GM12878 (cell line): ENCODE measurements around the gene AKAP7. TPM values are rescaled to one million over a fixed set of nuclear protein-coding genes. Genes with fewer than 3 reads are reported as not detected.

ENCODE experiments used
- ATAC-seq: fragments of 200-7000 bp; cut with Tn5 transposase; 3 replicates; pipeline ENCODE4 v1.9.1; 2020; ENCODE audit warnings: mild to moderate bottlenecking, moderate library complexity
- BruUV-seq: library from RNA; stranded (reverse); fragments of 400-500 nt; replicated peaks from 2 replicates; lab custom pipeline; 2021; lab: Mats Ljungman, UMichigan
- CTCF ChIA-PET: fragments of 300-600 bp; sonication (Branson Sonifier 250); formaldehyde crosslinking; extraction: SDS; loops from one replicate; lab custom pipeline; 2021; ENCODE audit warnings: inconsistent platforms; lab: Yijun Ruan, JAX
- POLR2A ChIA-PET: fragments of 350-600 bp; formaldehyde crosslinking; extraction: SDS; loops from one replicate; lab custom pipeline; 2021; ENCODE audit warnings: inconsistent platforms; lab: Charles Lee
- RAD21 ChIA-PET: fragments of 300-600 bp; sonication (Branson Sonifier 250); formaldehyde crosslinking; loops from one replicate; lab custom pipeline; 2023; ENCODE audit warnings: antibody characterized with exemption; ENCODE audit not compliant: unreplicated experiment; lab: Charles Lee
- SMC1A ChIA-PET: fragments of 300-600 bp; sonication (Branson Sonifier 250); formaldehyde crosslinking; loops from one replicate; lab custom pipeline; 2023; ENCODE audit not compliant: unreplicated experiment, uncharacterized antibody; lab: Charles Lee
- DNase-seq: peaks from one replicate; pipeline ENCODE4 v3.0.0-alpha.2; 2011; ENCODE audit warnings: low read depth, low spot score
- FAIRE-seq: peaks from 3 replicates; lab custom pipeline; 2011; peaks lifted over from hg19 to GRCh38; lab: Jason Lieb, UNC
- H2AFZ ChIP-seq: 2 replicates; pipeline ENCODE4 v1.6.0; 2011; ENCODE audit warnings: low read depth, low read length, control low read depth; ENCODE audit not compliant: control insufficient read depth
- H3K27ac ChIP-seq: 2 replicates; pipeline ENCODE4 v1.5.1; 2011; ENCODE audit warnings: control low read depth; ENCODE audit not compliant: control insufficient read depth, insufficient read depth
- H3K27me3 ChIP-seq, 2 experiments: replicated peaks in 1 of 2; 2 replicates each; pipeline versions ENCODE4 v1.6.0 to v1.6.1; 2011; ENCODE audit warnings: low read length in 1 of 2; ENCODE audit not compliant: control insufficient read depth in 2 of 2, insufficient read depth in 2 of 2
- H3K36me3 ChIP-seq, 2 experiments: 2 replicates each; pipeline ENCODE4 v1.5.1; 2011; ENCODE audit warnings: low read length in 1 of 2; ENCODE audit not compliant: control insufficient read depth in 2 of 2, insufficient read depth in 2 of 2
- H3K4me1 ChIP-seq: 2 replicates; pipeline ENCODE4 v1.6.1; 2011; ENCODE audit warnings: mild to moderate bottlenecking, low read length, moderate library complexity, mixed read lengths; ENCODE audit not compliant: control insufficient read depth, insufficient read depth
- H3K4me2 ChIP-seq: 2 replicates; pipeline ENCODE4 v1.6.0; 2011; ENCODE audit warnings: control low read depth; ENCODE audit not compliant: control insufficient read depth, insufficient read depth
- H3K4me3 ChIP-seq: fragments of 200-600 bp; sonication (generic); 2 replicates; pipeline ENCODE4 v1.5.1; 2016
- H3K79me2 ChIP-seq: 2 replicates; pipeline ENCODE4 v1.6.0; 2011; ENCODE audit warnings: low read length; ENCODE audit not compliant: control insufficient read depth, insufficient read depth
- H3K9ac ChIP-seq: 2 replicates; pipeline ENCODE4 v1.8.0; 2011; ENCODE audit warnings: low read length, control low read depth, mixed read lengths; ENCODE audit not compliant: control insufficient read depth, insufficient read depth
- H3K9me3 ChIP-seq: replicated peaks from 3 replicates; pipeline ENCODE4 v1.5.1; 2011; ENCODE audit warnings: mild to moderate bottlenecking, low read length; ENCODE audit not compliant: control insufficient read depth, insufficient read depth
- H4K20me1 ChIP-seq: 2 replicates; pipeline ENCODE4 v1.6.0; 2011; ENCODE audit not compliant: control insufficient read depth, insufficient read depth
- ATF2 ChIP-seq: IDR thresholded peaks from 2 replicates; pipeline ENCODE4 v1.6.1; 2012; ENCODE audit warnings: low read length, inconsistent platforms
- CEBPB ChIP-seq, 2 experiments: fragments of 150-350 bp in 1 of 2; IDR thresholded peaks; 2 replicates each; pipeline ENCODE4 v1.6.1; 2012 to 2014; ENCODE audit warnings: low read depth in 2 of 2, low read length in 2 of 2, borderline replicate concordance in 1 of 2, inconsistent platforms in 1 of 2
- E4F1 ChIP-seq: fragments of 450-650 bp; IDR thresholded peaks from 2 replicates; pipeline ENCODE4 v1.6.1; 2018; ENCODE audit warnings: borderline replicate concordance, mild to moderate bottlenecking; ENCODE audit not compliant: partially characterized antibody
- HDAC6 ChIP-seq: fragments of 200-600 bp; sonication (generic); IDR thresholded peaks from one replicate; pipeline ENCODE4 v1.8.0; 2017; ENCODE audit warnings: antibody characterized with exemption; ENCODE audit not compliant: unreplicated experiment
- IRF4 ChIP-seq: IDR thresholded peaks from 2 replicates; pipeline ENCODE4 v1.6.1; 2011; ENCODE audit warnings: low read depth, low read length
- MYB ChIP-seq: fragments of 150-350 bp; IDR thresholded peaks from 2 replicates; pipeline ENCODE4 v1.6.1; 2014; ENCODE audit warnings: mild to moderate bottlenecking, low read depth, low read length, borderline replicate concordance
- PAX8 ChIP-seq: fragments of 450-650 bp; IDR thresholded peaks from 2 replicates; pipeline ENCODE4 v1.6.1; 2017; ENCODE audit warnings: mild to moderate bottlenecking, moderate library complexity
- PBX3 ChIP-seq: IDR thresholded peaks from 2 replicates; pipeline ENCODE4 v1.6.1; 2011; ENCODE audit warnings: mild to moderate bottlenecking, low read depth, low read length, moderate library complexity; ENCODE audit not compliant: insufficient replicate concordance
- POLR2AphosphoS5 ChIP-seq: IDR thresholded peaks from 2 replicates; pipeline ENCODE4 v1.6.1; 2011; ENCODE audit warnings: mild to moderate bottlenecking, low read length, inconsistent platforms
- SMARCA5 ChIP-seq: fragments of 450-650 bp; IDR thresholded peaks from 2 replicates; pipeline ENCODE4 v1.6.1; 2017; ENCODE audit warnings: mild to moderate bottlenecking
- TAF1 ChIP-seq: IDR thresholded peaks from 2 replicates; pipeline ENCODE4 v1.6.1; 2011; ENCODE audit warnings: mild to moderate bottlenecking, low read depth, low read length, borderline replicate concordance
- ZNF217 ChIP-seq: fragments of 450-650 bp; IDR thresholded peaks from 2 replicates; pipeline ENCODE4 v1.6.1; 2017; ENCODE audit warnings: antibody characterized with exemption, mild to moderate bottlenecking
- ZZZ3 ChIP-seq: IDR thresholded peaks from 2 replicates; pipeline ENCODE4 v1.6.1; 2011; ENCODE audit warnings: low read depth; ENCODE audit not compliant: control insufficient read depth, insufficient read length
- WGBS: methylation state at CpG from one replicate; pipeline ENCODE4 v1.1.6; 2016; ENCODE audit warnings: low lambda C conversion rate; ENCODE audit not compliant: insufficient replicate concordance, insufficient coverage; ENCODE audit errors: missing lambda C conversion rate; 5-methylcytosine and 5-hydroxymethylcytosine counted together
- in situ Hi-C: fragments of 300-500 bp; cut with MboI; formaldehyde crosslinking; loops from 9 replicates; pipeline ENCODE4 v1.14.3; 2018; ENCODE audit warnings: mixed read lengths
- intact Hi-C: fragments of 100-400 bp; cut with micrococcal nuclease; formaldehyde crosslinking; loops from one replicate; pipeline ENCODE4 v1.14.2; 2022; ENCODE audit not compliant: unreplicated experiment
- polyA plus RNA-seq, 11 experiments: library from polyadenylated mRNA; depleted of rRNA in 4 of 11; unstranded in 6 of 11; stranded (reverse) in 5 of 11; fragments of >200 nt; fragmentation: Nextera tagmentation in 4 of 11; fragmentation: Illumina TruSeq in 1 of 11; extraction: Ambion mirVana in 4 of 11; extraction: Trizol in 1 of 11; gene quantifications; 1 replicate in 1 of 11; 2 replicates in 10 of 11; pipeline versions ENCODE4 v1.2.1 to v1.2.3, GENCODE V29; 2011 to 2016; ENCODE audit warnings: inconsistent platforms in 2 of 11, missing spikeins in 2 of 11, low read depth in 1 of 11
- total RNA-seq, 4 experiments: library from RNA; depleted of rRNA in 3 of 4; stranded (reverse); fragments of >200 nt in 3 of 4; fragmentation: Illumina TruSeq in 1 of 4; extraction: Trizol in 1 of 4; gene quantifications; 2 replicates each; pipeline versions ENCODE4 v1.2.1 to v1.2.3, GENCODE V29; 2013 to 2021

Gene AKAP7
- total and polyA plus RNA-seq, 10 of the 15 experiments (the other 5 are each of a cell fraction or from before 2014, with no cell fraction given), result 0.06 to 0.58 (median 0.28) TPM; not detected in 1

- TF ChIP-seq ATF2, result no peak
Measured at GRCh38 chr6:131225959-131226358, 90.7 kb downstream of the AKAP7 start (continued).

- H4K20me1 ChIP-seq, result no peaks in the 10 kb centered on the region
- no peak overlapping the region for H2AFZ ChIP-seq
- ChIA-PET SMC1A (interaction anchor here (0.5 to 1.6 kb wide), 2 partner anchors 88 to 191 kb away, joined by 3 read pairs; no protein-coding TSS in a partner anchor), CTCF (no interaction called here)
- no peaks in the 10 kb centered on the region; a peak in 1 of 4 replicates for H3K27me3 ChIP-seq
- in situ Hi-C loops, result no loop called here
- intact Hi-C loops, result no loop called here
- no peak for FAIRE-seq
- H3K4me2 ChIP-seq, result no peak overlapping the region
- H3K9ac ChIP-seq, result no peak overlapping the region
- ATAC-seq, result no peak
- H3K36me3 ChIP-seq, result no peaks in the 10 kb centered on the region
- no TSS peak for BruUV-seq
- no peak overlapping the region for H3K27ac ChIP-seq
- no peak overlapping the region for H3K4me3 ChIP-seq
- DNase-seq, result no peak
- H3K79me2 ChIP-seq, result no peaks in the 10 kb centered on the region
- TF ChIP-seq HDAC6, result no peak
- TF ChIP-seq PAX8, result no peak
- no peak for TF ChIP-seq TAF1
- TF ChIP-seq MYB, result no peak
- no peak for TF ChIP-seq CEBPB (IDR thresholded peaks at IDR 0.05; ENCODE audit: borderline replicate concordance in 1 of 2, low read depth in 2 of 2, low read length in 2 of 2)
- no peak for TF ChIP-seq SMARCA5
- TF ChIP-seq POLR2AphosphoS5, result no peak
- no peak for TF ChIP-seq IRF4
- no peak for TF ChIP-seq E4F1
- no peak for TF ChIP-seq PBX3
- TF ChIP-seq ZZZ3, result no peak
- TF ChIP-seq ZNF217, result no peak
- TF ChIP-seq, all 136 proteins: peak for 0
- POLR2A ChIA-PET, result no interaction called here
- H3K9me3 ChIP-seq, result no peaks in the 10 kb centered on the region
- RAD21 ChIA-PET, result no interaction called here
- WGBS, result 28% methylated on average over 5 of the region's 5 CpGs
- no peaks in the 10 kb centered on the region for H3K4me1 ChIP-seq
Measured at GRCh38 chr6:131226459-131227157, 91.3 kb downstream of the AKAP7 start.
